Mesodermal cell (in vitro differentiated cells): ENCODE measurements around the gene RHOBTB1.
"Not testable (repeated sequence)": the region's sequence is repeated elsewhere in the genome, so short reads cannot be mapped to it uniquely, and the experiment has no call there.

ENCODE experiments used
- H3K27ac ChIP-seq: 2 replicates; pipeline ENCODE4 v1.7.0; 2013; ENCODE audit warnings: mild to moderate bottlenecking, low read depth, low read length, moderate library complexity; ENCODE audit not compliant: severe bottlenecking
- H3K36me3 ChIP-seq: 2 replicates; pipeline ENCODE4 v1.7.1; 2013; ENCODE audit warnings: mild to moderate bottlenecking, low read length, moderate library complexity; ENCODE audit not compliant: control insufficient read depth, insufficient read depth
- H3K4me1 ChIP-seq: one replicate; pipeline ENCODE4 v1.7.1; 2013; ENCODE audit warnings: mild to moderate bottlenecking, low read length; ENCODE audit not compliant: insufficient read depth, control insufficient read depth, poor library complexity, severe bottlenecking
- H3K4me3 ChIP-seq: 2 replicates; pipeline ENCODE4 v1.7.0; 2013; ENCODE audit warnings: low read length, control low read depth, mild to moderate bottlenecking; ENCODE audit not compliant: insufficient read depth, poor library complexity, severe bottlenecking; ENCODE audit errors: extremely low read depth
- H3K9me3 ChIP-seq: 2 replicates; pipeline ENCODE4 v1.7.1; 2013; ENCODE audit warnings: mild to moderate bottlenecking, low read length, moderate library complexity; ENCODE audit not compliant: control insufficient read depth
- WGBS, 2 experiments: methylation state at CpG; one replicate each; pipeline ENCODE4 v1.1.5; 2013; ENCODE audit warnings: missing lambda C conversion rate in 2 of 2; ENCODE audit not compliant: insufficient coverage in 2 of 2; 5-methylcytosine and 5-hydroxymethylcytosine counted together

Gene RHOBTB1

DNA sequence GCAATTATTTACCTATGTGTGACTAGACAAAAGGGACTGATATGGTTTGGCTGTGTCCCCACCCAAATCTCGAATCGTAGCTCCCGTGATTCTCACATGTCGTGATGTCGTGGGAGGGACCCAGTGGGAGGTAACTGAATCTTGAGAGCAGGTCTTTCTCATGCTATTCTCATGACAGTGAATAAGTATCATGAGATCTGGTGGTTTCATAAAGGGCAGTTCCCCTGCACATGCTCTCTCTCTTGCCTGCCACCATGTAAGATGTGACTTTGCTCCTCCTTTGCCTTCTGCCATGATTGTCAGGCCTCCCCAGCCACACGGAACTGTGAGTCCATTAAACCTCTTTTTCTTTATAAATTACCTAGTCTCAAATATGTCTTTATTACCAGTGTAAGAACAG, 37.2 kb downstream of the RHOBTB1 start:
- not testable (repeated sequence) for H3K27ac ChIP-seq, H3K4me3 ChIP-seq, H3K4me1 ChIP-seq
- H3K36me3 ChIP-seq, result peaks cover 78% of the 10 kb centered on the region
- WGBS, 2 experiments, result 98 to 100% methylated on average over 5 to 6 of the region's 6 CpGs
- H3K9me3 ChIP-seq, result peaks cover 17% of the 10 kb centered on the region

DNA sequence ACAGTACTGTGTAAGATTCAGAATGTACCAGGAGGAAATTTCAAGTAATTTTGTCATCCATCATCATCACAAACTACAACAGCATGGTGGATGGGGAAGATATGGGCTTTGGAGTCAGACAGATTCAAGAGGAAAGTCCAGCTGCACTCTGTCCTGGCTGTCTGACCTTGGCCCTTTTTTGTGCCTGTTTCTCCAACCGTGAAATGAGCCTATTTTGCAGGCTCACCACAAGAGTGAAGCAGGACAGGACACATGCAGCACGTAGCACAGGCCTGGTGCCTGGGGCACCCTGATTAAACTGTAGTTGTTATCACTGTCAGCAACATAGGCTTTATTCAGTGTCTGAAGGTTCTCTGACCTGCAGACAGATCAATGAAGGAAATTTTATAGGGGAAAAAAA, 37.6 kb downstream of the RHOBTB1 start:
- Histone ChIP-seq H3K4me1 (no peaks in the 10 kb centered on the region), H3K27ac (no peak overlapping the region), H3K9me3 (peaks cover 17% of the 10 kb centered on the region), H3K4me3 (no peak overlapping the region), H3K36me3 (peaks cover 77% of the 10 kb centered on the region)
- 84 to 100% methylated on average over 2 of the region's 2 CpGs for WGBS, 2 experiments

DNA sequence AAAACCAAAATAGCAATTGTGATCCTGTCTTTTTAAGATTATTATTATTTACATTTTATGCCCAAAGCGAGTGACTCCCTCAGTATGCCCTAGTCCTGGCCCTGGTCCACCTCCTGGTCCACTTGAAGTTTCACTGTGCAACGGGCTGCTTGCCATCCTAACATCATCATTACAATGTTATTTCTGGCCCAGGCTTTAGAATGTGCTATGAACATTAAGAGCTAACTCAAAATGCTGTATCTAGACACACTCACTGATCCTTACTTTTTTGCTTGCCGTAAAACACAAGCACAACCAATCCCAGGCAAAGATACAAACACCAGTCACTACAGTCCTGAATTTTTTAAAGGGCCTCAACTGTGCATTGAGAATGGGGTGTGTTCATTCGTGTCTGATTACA, 38.4 kb downstream of the RHOBTB1 start:
- H3K36me3 ChIP-seq, result peaks cover 69% of the 10 kb centered on the region
- H3K27ac ChIP-seq, result no peak overlapping the region
- WGBS, 2 experiments, result 85 to 86% methylated on average over 2 to 3 of the region's 4 CpGs
- no peak overlapping the region for H3K4me3 ChIP-seq
- no peaks in the 10 kb centered on the region for H3K4me1 ChIP-seq
- H3K9me3 ChIP-seq, result peaks cover 17% of the 10 kb centered on the region

DNA sequence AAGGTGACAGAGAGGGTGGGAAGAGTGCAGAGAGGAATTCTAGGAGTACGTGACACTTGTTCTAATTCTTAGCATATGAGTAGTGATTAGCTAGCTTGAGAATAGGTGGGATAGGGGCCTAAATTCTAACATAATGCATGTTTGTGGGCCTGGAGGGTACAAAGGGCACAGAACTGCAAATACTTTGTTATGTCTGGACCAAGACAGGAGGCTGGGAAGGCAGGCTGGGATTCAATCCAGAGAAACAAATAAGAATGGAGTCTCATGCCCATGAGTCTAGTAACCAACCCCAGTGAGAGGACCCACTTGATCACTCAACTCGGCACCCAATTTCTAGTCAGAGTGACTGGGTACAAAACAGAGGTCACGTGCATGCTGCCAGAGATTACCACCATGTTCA, 40.9 kb downstream of the RHOBTB1 start:
- Histone ChIP-seq H3K27ac (no peak overlapping the region), H3K4me3 (no peak overlapping the region), H3K4me1 (no peaks in the 10 kb centered on the region), H3K9me3 (peaks cover 17% of the 10 kb centered on the region), H3K36me3 (peaks cover 67% of the 10 kb centered on the region)
- WGBS, 2 experiments, result 90 to 100% methylated on average over 2 to 3 of the region's 3 CpGs

- Histone ChIP-seq H3K4me1 (no peaks in the 10 kb centered on the region), H3K36me3 (peaks cover 56% of the 10 kb centered on the region), H3K27ac (no peak overlapping the region), H3K4me3 (no peak overlapping the region), H3K9me3 (peaks cover 7% of the 10 kb centered on the region)
- 90 to 98% methylated on average over 3 of the region's 6 CpGs for WGBS, 2 experiments
Measured at GRCh38 chr10:60901561-60902235, 42.3 kb downstream of the RHOBTB1 start.

GRCh38 chr10:60899266-60899665, 44.7 kb downstream of the RHOBTB1 start:
- Histone ChIP-seq H3K4me1 (no peaks in the 10 kb centered on the region), H3K4me3 (no peak overlapping the region), H3K9me3 (no peaks in the 10 kb centered on the region), H3K36me3 (peaks cover 42% of the 10 kb centered on the region), H3K27ac (no peak overlapping the region)
- WGBS, 2 experiments, result 87 to 98% methylated on average over 3 to 6 of the region's 7 CpGs

DNA sequence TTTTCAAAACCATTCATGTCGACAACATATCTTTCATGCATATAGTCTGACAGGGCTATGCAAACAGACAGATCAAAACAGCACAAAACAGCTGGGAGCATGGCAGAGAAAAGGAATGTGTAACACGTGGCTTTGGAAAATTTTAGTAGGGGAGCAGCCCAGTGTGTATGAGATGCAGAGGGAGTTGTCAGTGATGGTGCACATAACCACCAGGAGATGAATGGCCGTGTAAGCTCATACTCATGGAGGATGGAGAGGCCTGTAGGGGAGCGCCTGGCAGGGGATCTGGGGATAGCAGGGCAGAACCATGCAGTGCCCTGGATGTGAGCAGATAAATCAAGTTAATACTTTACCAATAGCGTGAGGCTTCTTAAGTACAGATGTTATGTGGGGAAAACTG, 45.7 kb downstream of the RHOBTB1 start:
- 84 to 89% methylated on average over 4 to 5 of the region's 5 CpGs for WGBS, 2 experiments

GRCh38 chr10:60896810-60897209, 47.2 kb downstream of the RHOBTB1 start:
- peaks cover 44% of the 10 kb centered on the region for H3K36me3 ChIP-seq
- no peaks in the 10 kb centered on the region for H3K9me3 ChIP-seq
- no peak overlapping the region for H3K4me3 ChIP-seq
- no peaks in the 10 kb centered on the region for H3K4me1 ChIP-seq
- H3K27ac ChIP-seq, result no peak overlapping the region
- WGBS, 2 experiments, result 86% methylated on average over 1 of the region's 2 CpGs; no CpG with 5 or more reads in 1 of the 2 experiments

More for the DNA sequence above, 45.7 kb downstream of the RHOBTB1 start:
- no peaks in the 10 kb centered on the region for H3K9me3 ChIP-seq
- H3K4me1 ChIP-seq, result no peaks in the 10 kb centered on the region
- no peak overlapping the region for H3K27ac ChIP-seq
- H3K4me3 ChIP-seq, result no peak overlapping the region
- H3K36me3 ChIP-seq, result peaks cover 37% of the 10 kb centered on the region

DNA sequence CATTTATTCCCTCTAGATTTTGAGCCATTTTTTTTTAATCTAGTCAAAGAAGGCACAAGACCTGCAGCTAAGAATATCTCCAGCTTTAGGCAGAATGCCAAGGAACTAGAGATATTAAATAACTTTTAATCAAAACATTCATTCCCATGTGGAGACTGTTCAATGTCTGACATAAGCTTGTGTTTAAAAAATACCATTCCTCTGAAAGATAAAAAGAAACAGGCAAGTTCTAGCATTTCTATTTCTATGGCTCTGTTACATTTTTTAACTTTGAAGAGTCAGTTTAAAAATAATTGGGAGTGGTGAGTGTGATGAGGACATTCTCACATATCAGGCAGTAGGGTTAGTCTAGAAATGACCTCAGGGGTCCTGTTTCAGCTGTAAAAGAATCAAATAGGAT, 48.0 kb downstream of the RHOBTB1 start:
- Histone ChIP-seq H3K27ac (no peak overlapping the region), H3K4me1 (no peaks in the 10 kb centered on the region), H3K36me3 (peaks cover 49% of the 10 kb centered on the region), H3K9me3 (no peaks in the 10 kb centered on the region), H3K4me3 (no peak overlapping the region)

DNA sequence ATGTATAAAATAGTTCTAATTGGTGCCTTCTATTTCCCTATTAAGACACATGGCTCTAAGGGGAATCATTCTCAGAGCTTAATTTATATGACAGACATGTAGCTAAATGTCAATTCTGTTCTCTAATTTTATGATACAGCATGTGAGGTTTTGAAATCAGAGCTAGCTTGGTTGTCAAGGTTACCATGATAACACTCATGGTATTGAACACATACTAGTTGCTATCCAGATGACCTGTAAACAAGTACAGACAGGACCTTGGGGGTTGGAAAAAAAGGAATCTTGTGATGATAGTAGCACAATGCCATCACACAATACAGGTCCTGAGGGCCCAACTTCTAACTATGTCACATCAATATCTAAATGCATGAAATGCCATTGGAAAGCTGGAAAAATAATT, 49.2 kb downstream of the RHOBTB1 start:
- Histone ChIP-seq H3K27ac (no peak overlapping the region), H3K4me1 (no peaks in the 10 kb centered on the region), H3K36me3 (peaks cover 41% of the 10 kb centered on the region), H3K4me3 (no peak overlapping the region), H3K9me3 (no peaks in the 10 kb centered on the region)

GRCh38 chr10:60893231-60893630, 50.8 kb downstream of the RHOBTB1 start:
- WGBS, 2 experiments, result 100% methylated on average over 2 of the region's 3 CpGs; no CpG with 5 or more reads in 1 of the 2 experiments
- H3K4me1 ChIP-seq, result no peaks in the 10 kb centered on the region
- H3K9me3 ChIP-seq, result no peaks in the 10 kb centered on the region
- no peak overlapping the region for H3K4me3 ChIP-seq
- H3K27ac ChIP-seq, result no peak overlapping the region
- H3K36me3 ChIP-seq, result peaks cover 36% of the 10 kb centered on the region
